ENCODE results near the gene FABP7. TPM values are rescaled to one million over a fixed set of nuclear protein-coding genes. Genes with fewer than 3 reads are reported as not detected.

The FABP7 gene
- total RNA-seq, 1 experiment from 2014 or later, result 1.2 TPM

DNA sequence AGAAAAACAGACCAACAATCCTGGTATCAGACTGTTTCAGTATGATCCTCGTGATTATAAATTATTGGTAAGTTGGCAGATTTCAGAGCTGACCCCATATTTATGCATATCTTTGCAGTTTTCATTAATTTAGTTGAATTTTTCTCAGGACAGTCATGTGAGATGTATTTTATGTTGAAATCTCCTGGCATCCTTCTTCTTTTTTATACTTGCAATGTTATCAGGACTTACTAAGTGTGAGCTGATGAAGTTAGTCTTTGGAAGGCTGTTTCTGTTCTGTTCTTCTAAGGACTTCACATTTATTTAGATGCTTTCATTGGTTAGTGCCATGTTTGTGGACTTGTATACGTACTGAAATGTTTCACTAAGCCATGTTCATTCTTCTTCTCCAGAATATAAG, 26.8 kb downstream of the FABP7 start:
- DNase-seq (ENCODE audit: low spot score), result no peak
- Histone ChIP-seq H3K9me3 (ENCODE audit: low read depth, low read length, poor library complexity, severe bottlenecking) (no peaks in the 10 kb centered on the region), H3K4me1 (ENCODE audit: insufficient read depth, low read length, poor library complexity, severe bottlenecking) (peaks cover 56% of the 10 kb centered on the region), H3K4me3 (ENCODE audit: low read depth, low read length, poor library complexity, severe bottlenecking) (no peak overlapping the region), H3K27me3 (replicated peaks; ENCODE audit: insufficient read depth, low read depth, low read length, poor library complexity) (no peaks in the 10 kb centered on the region), H3K36me3 (ENCODE audit: insufficient read depth, low read length, poor library complexity, severe bottlenecking) (peaks cover 3% of the 10 kb centered on the region), H3K27ac (ENCODE audit: low read depth, low read length, poor library complexity, severe bottlenecking) (peak overlapping the region; percentile 34)
- no TSS peak for BruUV-seq (replicated peaks)
- TF ChIP-seq EZH2 (IDR thresholded peaks at IDR 0.05; ENCODE audit: borderline replicate concordance, low read depth, low read length, poor library complexity, severe bottlenecking) (no peak), CTCF (conservative IDR thresholded peaks at IDR 0.05; ENCODE audit: low read depth, low read length) (no peak)
- ChIA-PET POLR2A (ENCODE audit: low non-redundant PET) (no interaction called here), CTCF (no interaction called here)
- intact Hi-C loops (cut with micrococcal nuclease; ENCODE audit: unreplicated experiment), result no loop called here

DNA sequence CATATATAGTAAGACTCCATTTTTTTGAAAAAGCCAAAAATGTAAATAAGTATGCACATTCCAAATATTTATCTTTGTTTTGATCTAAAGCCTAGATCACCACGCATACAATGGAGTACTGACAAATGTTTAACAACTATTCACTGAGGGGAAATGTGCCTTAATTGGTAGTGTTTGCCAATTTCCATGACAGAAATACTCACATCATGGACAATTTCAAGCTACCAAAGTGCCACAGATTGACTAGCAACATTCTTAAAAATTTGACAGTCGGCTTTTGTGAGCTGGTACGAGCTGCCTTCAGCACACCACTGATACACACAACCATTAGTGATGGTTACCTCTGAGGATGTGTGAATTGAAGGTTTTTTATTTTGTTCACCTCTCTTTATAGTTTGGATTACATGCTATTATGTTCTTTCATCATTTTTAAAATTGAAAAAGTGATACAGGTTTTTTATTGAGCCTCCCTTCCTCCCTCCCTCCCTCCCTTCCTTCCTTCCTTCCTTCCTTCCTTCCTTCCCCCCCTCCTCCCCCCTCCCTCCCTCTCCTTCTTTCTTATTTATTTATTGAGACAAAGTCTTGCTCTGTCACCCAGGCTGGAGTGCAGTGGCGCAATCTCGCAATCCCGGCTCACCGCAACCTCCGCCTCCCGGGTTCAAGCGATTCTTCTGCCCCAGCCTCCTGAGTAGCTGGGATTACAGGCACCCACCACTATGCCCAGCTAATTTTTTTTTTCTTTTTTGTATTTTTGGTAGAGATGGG, 28.8 kb downstream of the FABP7 start:
- Histone ChIP-seq H3K4me3 (ENCODE audit: low read depth, low read length, poor library complexity, severe bottlenecking) (peak overlapping the region; percentile 27), H3K27ac (ENCODE audit: low read depth, low read length, poor library complexity, severe bottlenecking) (peak overlapping the region; percentile 87), H3K9me3 (ENCODE audit: low read depth, low read length, poor library complexity, severe bottlenecking) (no peaks in the 10 kb centered on the region), H3K27me3 (replicated peaks; ENCODE audit: insufficient read depth, low read depth, low read length, poor library complexity) (no peaks in the 10 kb centered on the region), H3K36me3 (ENCODE audit: insufficient read depth, low read length, poor library complexity, severe bottlenecking) (peaks cover 3% of the 10 kb centered on the region), H3K4me1 (ENCODE audit: insufficient read depth, low read length, poor library complexity, severe bottlenecking) (peaks cover 46% of the 10 kb centered on the region)
- peak; percentile 84 for DNase-seq (ENCODE audit: low spot score)
- intact Hi-C loops (cut with micrococcal nuclease; ENCODE audit: unreplicated experiment), result loop anchor here (1.0 to 2.0 kb wide), 2 partner anchors 30 to 415 kb away; no protein-coding TSS in a partner anchor
- no TSS peak for BruUV-seq (replicated peaks)
- CTCF ChIA-PET, result no interaction called here
- TF ChIP-seq EZH2 (IDR thresholded peaks at IDR 0.05; ENCODE audit: borderline replicate concordance, low read depth, low read length, poor library complexity, severe bottlenecking) (no peak), CTCF (conservative IDR thresholded peaks at IDR 0.05; ENCODE audit: low read depth, low read length) (no peak)
- POLR2A ChIA-PET (ENCODE audit: low non-redundant PET), result no interaction called here

DNA sequence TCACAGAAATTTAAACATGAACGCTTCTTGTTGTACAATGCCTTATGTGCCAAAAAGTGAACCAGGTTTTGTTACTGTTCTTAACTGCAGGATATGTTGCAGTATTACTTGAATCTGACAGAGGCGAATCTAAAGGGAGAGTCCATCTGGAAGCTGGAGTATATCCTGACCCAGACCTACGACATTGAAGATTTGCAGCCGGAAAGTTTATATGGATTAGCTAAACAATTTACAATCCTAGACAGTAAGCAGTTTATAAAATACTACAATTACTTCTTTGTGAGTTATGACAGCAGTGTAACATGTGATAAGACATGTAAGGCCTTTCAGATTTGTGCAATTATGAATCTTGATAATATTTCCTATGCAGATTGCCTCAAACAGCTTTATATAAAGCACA, 29.5 kb downstream of the FABP7 start:
- BruUV-seq (replicated peaks), result TSS peak; percentile 84
- peaks cover 3% of the 10 kb centered on the region for H3K36me3 ChIP-seq (ENCODE audit: insufficient read depth, low read length, poor library complexity, severe bottlenecking)
- no peak for TF ChIP-seq CTCF (conservative IDR thresholded peaks at IDR 0.05; ENCODE audit: low read depth, low read length)
- no peaks in the 10 kb centered on the region for H3K27me3 ChIP-seq (replicated peaks; ENCODE audit: insufficient read depth, low read depth, low read length, poor library complexity)
- H3K27ac ChIP-seq (ENCODE audit: low read depth, low read length, poor library complexity, severe bottlenecking), result peak overlapping the region; percentile 87
- DNase-seq (ENCODE audit: low spot score), result peak; percentile 64
- POLR2A ChIA-PET (ENCODE audit: low non-redundant PET), result no interaction called here
- intact Hi-C loops (cut with micrococcal nuclease; ENCODE audit: unreplicated experiment), result loop anchor here (2.0 kb wide), 1 partner anchor 30 kb away; no protein-coding TSS in a partner anchor
- H3K4me3 ChIP-seq (ENCODE audit: low read depth, low read length, poor library complexity, severe bottlenecking), result peak overlapping the region; percentile 27
- no peaks in the 10 kb centered on the region for H3K9me3 ChIP-seq (ENCODE audit: low read depth, low read length, poor library complexity, severe bottlenecking)
- CTCF ChIA-PET, result no interaction called here
- peaks cover 40% of the 10 kb centered on the region for H3K4me1 ChIP-seq (ENCODE audit: insufficient read depth, low read length, poor library complexity, severe bottlenecking)
